H9 (cell line): ENCODE results near the gene DIAPH2. TPM values are rescaled to one million over a fixed set of nuclear protein-coding genes. Genes with fewer than 3 reads are reported as not detected.

Experiments used
- DNase-seq: peaks from one replicate; pipeline ENCODE4 v3.0.0-alpha.2; 2017
- H2AFZ ChIP-seq: one replicate; pipeline ENCODE4 v1.6.1; 2013; ENCODE audit warnings: mild to moderate bottlenecking, low read length, control low read depth, moderate library complexity
- H2AK5ac ChIP-seq: 2 replicates; pipeline ENCODE4 v1.6.1; 2013; ENCODE audit warnings: low read length, control low read depth, mixed read lengths; ENCODE audit not compliant: insufficient read length
- H2BK120ac ChIP-seq: one replicate; pipeline ENCODE4 v1.6.1; 2013; ENCODE audit warnings: low read depth, mild to moderate bottlenecking, low read length, control low read depth, inconsistent platforms; ENCODE audit not compliant: poor library complexity, severe bottlenecking
- H2BK12ac ChIP-seq: 2 replicates; pipeline ENCODE4 v1.6.1; 2013; ENCODE audit warnings: low read length, control low read depth, mixed read lengths, low read depth; ENCODE audit not compliant: insufficient read length
- H2BK15ac ChIP-seq: 2 replicates; pipeline ENCODE4 v1.6.1; 2013; ENCODE audit warnings: low read depth, low read length, control low read depth
- H2BK20ac ChIP-seq: one replicate; pipeline ENCODE4 v1.6.1; 2013; ENCODE audit warnings: low read depth, mild to moderate bottlenecking, low read length, control low read depth, inconsistent platforms; ENCODE audit not compliant: poor library complexity, severe bottlenecking
- H2BK5ac ChIP-seq: 2 replicates; pipeline ENCODE4 v1.6.1; 2013; ENCODE audit warnings: low read length, control low read depth, mixed read lengths; ENCODE audit not compliant: insufficient read length
- H3K14ac ChIP-seq: 2 replicates; pipeline ENCODE4 v1.6.1; 2013; ENCODE audit warnings: low read length, control low read depth; ENCODE audit not compliant: insufficient read depth
- H3K18ac ChIP-seq: 2 replicates; pipeline ENCODE4 v1.6.1; 2013; ENCODE audit warnings: low read depth, mild to moderate bottlenecking, mixed read lengths, low read length, control low read depth; ENCODE audit not compliant: insufficient read length
- H3K23ac ChIP-seq: 2 replicates; pipeline ENCODE4 v1.6.1; 2013; ENCODE audit warnings: low read length, control low read depth, mixed read lengths, low read depth; ENCODE audit not compliant: insufficient read length
- H3K23me2 ChIP-seq: 2 replicates; pipeline ENCODE4 v1.6.1; 2013; ENCODE audit warnings: low read depth, mild to moderate bottlenecking, mixed read lengths, low read length, control low read depth; ENCODE audit not compliant: insufficient read length, poor library complexity, severe bottlenecking
- H3K27ac ChIP-seq: 2 replicates; pipeline ENCODE4 v1.5.1; 2013; ENCODE audit warnings: low read length, control low read depth, mixed read lengths, low read depth; ENCODE audit not compliant: insufficient read length
- H3K27me3 ChIP-seq: 2 replicates; pipeline ENCODE4 v1.6.1; 2013; ENCODE audit warnings: low read length, control low read depth, inconsistent platforms; ENCODE audit not compliant: insufficient read depth
- H3K4ac ChIP-seq: 2 replicates; pipeline ENCODE4 v1.6.1; 2013; ENCODE audit warnings: low read depth, mild to moderate bottlenecking, control low read depth, inconsistent platforms, low read length, moderate library complexity
- H3K4me1 ChIP-seq: 2 replicates; pipeline ENCODE4 v1.6.1; 2013; ENCODE audit warnings: low read length, control low read depth, inconsistent platforms; ENCODE audit not compliant: insufficient read depth
- H3K4me2 ChIP-seq: 2 replicates; pipeline ENCODE4 v1.6.1; 2013; ENCODE audit warnings: low read length, control low read depth, mixed read lengths; ENCODE audit not compliant: insufficient read length, insufficient read depth
- H3K56ac ChIP-seq: 2 replicates; pipeline ENCODE4 v1.6.1; 2013; ENCODE audit warnings: low read depth, mild to moderate bottlenecking, mixed read lengths, low read length, control low read depth; ENCODE audit not compliant: insufficient read length
- H3K79me1 ChIP-seq: 2 replicates; pipeline ENCODE4 v1.6.1; 2013; ENCODE audit warnings: low read depth, mild to moderate bottlenecking, moderate library complexity, low read length, control low read depth, inconsistent platforms; ENCODE audit not compliant: insufficient read depth, poor library complexity, severe bottlenecking
- H3K79me2 ChIP-seq: 2 replicates; pipeline ENCODE4 v1.6.1; 2013; ENCODE audit warnings: low read length, control low read depth, inconsistent platforms; ENCODE audit not compliant: insufficient read depth
- H3K9ac ChIP-seq: 2 replicates; pipeline ENCODE4 v1.6.1; 2013; ENCODE audit warnings: low read length, control low read depth, mixed read lengths; ENCODE audit not compliant: insufficient read length; ENCODE audit errors: extremely low read depth
- H3K9me3 ChIP-seq: one replicate; pipeline ENCODE4 v1.6.1; 2013; ENCODE audit warnings: low read depth, low read length, inconsistent platforms; ENCODE audit not compliant: control insufficient read depth
- H3T11ph ChIP-seq: one replicate; pipeline ENCODE4 v1.6.1; 2013; ENCODE audit warnings: mild to moderate bottlenecking, low read length, control low read depth, inconsistent platforms
- H4K20me1 ChIP-seq: one replicate; pipeline ENCODE4 v1.6.1; 2013; ENCODE audit not compliant: control insufficient read depth, insufficient read length, insufficient read depth
- H4K5ac ChIP-seq: 2 replicates; pipeline ENCODE4 v1.6.1; 2013; ENCODE audit warnings: low read depth, mild to moderate bottlenecking, mixed read lengths, low read length, control low read depth; ENCODE audit not compliant: insufficient read length
- H4K8ac ChIP-seq: replicated peaks from 2 replicates; pipeline ENCODE4 v1.6.1; 2013; ENCODE audit warnings: low read length, control low read depth, mixed read lengths, low read depth; ENCODE audit not compliant: insufficient read length
- H4K91ac ChIP-seq: 2 replicates; pipeline ENCODE4 v1.6.1; 2013; ENCODE audit warnings: low read depth, mild to moderate bottlenecking, moderate library complexity, mixed read lengths, low read length, control low read depth; ENCODE audit not compliant: insufficient read length
- H3K27ac Mint-ChIP-seq, 3 experiments: 2 replicates in 2 of 3; 3 replicates in 1 of 3; pipeline ENCODE4 v1.8.0; 2020 to 2021; ENCODE audit warnings: mixed read lengths in 3 of 3, mild to moderate bottlenecking in 1 of 3, moderate library complexity in 1 of 3
- H3K27me3 Mint-ChIP-seq: 2 replicates; pipeline ENCODE4 v1.8.0; 2021; ENCODE audit warnings: low read depth, mild to moderate bottlenecking, moderate library complexity, mixed read lengths
- H3K36me3 Mint-ChIP-seq, 3 experiments: 2 replicates in 2 of 3; 3 replicates in 1 of 3; pipeline ENCODE4 v1.8.0; 2020 to 2021; ENCODE audit warnings: low read depth in 3 of 3, mixed read lengths in 3 of 3; ENCODE audit not compliant: insufficient read depth in 1 of 3
- H3K4me1 Mint-ChIP-seq, 2 experiments: 2 replicates each; pipeline ENCODE4 v1.8.0; 2020; ENCODE audit warnings: mixed read lengths in 2 of 2
- H3K4me3 Mint-ChIP-seq, 2 experiments: 2 replicates in 1 of 2; 3 replicates in 1 of 2; pipeline ENCODE4 v1.8.0; 2020 to 2021; ENCODE audit warnings: mild to moderate bottlenecking in 2 of 2, mixed read lengths in 2 of 2, moderate library complexity in 1 of 2
- H3K9me3 Mint-ChIP-seq, 2 experiments: 2 replicates in 1 of 2; 3 replicates in 1 of 2; pipeline ENCODE4 v1.8.0; 2020; ENCODE audit warnings: mild to moderate bottlenecking in 2 of 2, mixed read lengths in 2 of 2, moderate library complexity in 1 of 2
- WGBS: extraction: QIAGEN DNeasy Blood & Tissue Kit; methylation state at CpG from one replicate; pipeline ENCODE4 v1.1.7; 2013; ENCODE audit warnings: missing lambda C conversion rate, low lambda C conversion rate, mixed read lengths; ENCODE audit not compliant: insufficient read length; ENCODE audit errors: extremely low coverage; 5-methylcytosine and 5-hydroxymethylcytosine counted together
- total RNA-seq: library from RNA; stranded (reverse); gene quantifications from 2 replicates; pipeline ENCODE4 v1.2.1, GENCODE V29; 2021
- TF ChIP-seq, protein P1 (sequence below): fragments of 200-600 bp; sonication (generic); conservative IDR thresholded peaks from 3 replicates; pipeline ENCODE4 v1.8.0; 2021; ENCODE audit warnings: antibody characterized with exemption, mild to moderate bottlenecking

Gene DIAPH2
- total RNA-seq, 1 experiment from 2014 or later = 45.4 TPM

DNA sequence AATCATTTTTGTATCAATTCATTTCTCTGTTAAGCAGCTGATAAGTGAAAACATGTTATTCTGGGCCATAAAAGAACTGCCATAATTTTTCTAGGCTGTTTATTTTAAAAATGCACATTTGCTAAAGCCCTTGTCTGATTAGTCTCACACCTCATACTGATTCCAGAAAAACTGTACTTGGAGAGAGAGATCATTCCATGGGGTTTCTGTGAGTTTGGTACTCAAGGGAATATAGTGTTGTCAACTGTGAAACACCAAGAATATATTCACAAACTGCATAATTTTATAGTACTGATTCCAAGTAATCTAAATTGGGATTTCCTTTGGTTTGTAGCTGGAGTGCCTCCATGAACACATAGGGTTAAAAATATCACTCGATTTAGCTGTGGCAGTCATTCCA, 746.6 kb downstream of the DIAPH2 start:
- Histone ChIP-seq H2BK20ac (no peak overlapping the region), H2BK5ac (no peak overlapping the region), H2AFZ (no peak overlapping the region), H4K20me1 (no peaks in the 10 kb centered on the region), H3K56ac (no peak overlapping the region), H3K79me1 (peaks cover 3% of the 10 kb centered on the region), H3K23me2 (no peaks in the 10 kb centered on the region), H4K91ac (no peak overlapping the region), H3K27me3 (no peaks in the 10 kb centered on the region), H3K4me2 (no peak overlapping the region), H3K14ac (no peak overlapping the region), H3K4ac (no peak overlapping the region), H2BK12ac (no peak overlapping the region), H2BK15ac (no peak overlapping the region), H3K9ac (no peak overlapping the region), H3K79me2 (no peaks in the 10 kb centered on the region), H3K9me3 (no peaks in the 10 kb centered on the region), H3K23ac (no peak overlapping the region), H2BK120ac (no peak overlapping the region), H3K27ac (no peak overlapping the region), H3K4me1 (no peaks in the 10 kb centered on the region), H4K5ac (no peak overlapping the region), H3T11ph (no peak overlapping the region), H4K8ac (no peak overlapping the region), H3K18ac (no peak overlapping the region), H2AK5ac (no peak overlapping the region)
- TF ChIP-seq, protein P1, sequence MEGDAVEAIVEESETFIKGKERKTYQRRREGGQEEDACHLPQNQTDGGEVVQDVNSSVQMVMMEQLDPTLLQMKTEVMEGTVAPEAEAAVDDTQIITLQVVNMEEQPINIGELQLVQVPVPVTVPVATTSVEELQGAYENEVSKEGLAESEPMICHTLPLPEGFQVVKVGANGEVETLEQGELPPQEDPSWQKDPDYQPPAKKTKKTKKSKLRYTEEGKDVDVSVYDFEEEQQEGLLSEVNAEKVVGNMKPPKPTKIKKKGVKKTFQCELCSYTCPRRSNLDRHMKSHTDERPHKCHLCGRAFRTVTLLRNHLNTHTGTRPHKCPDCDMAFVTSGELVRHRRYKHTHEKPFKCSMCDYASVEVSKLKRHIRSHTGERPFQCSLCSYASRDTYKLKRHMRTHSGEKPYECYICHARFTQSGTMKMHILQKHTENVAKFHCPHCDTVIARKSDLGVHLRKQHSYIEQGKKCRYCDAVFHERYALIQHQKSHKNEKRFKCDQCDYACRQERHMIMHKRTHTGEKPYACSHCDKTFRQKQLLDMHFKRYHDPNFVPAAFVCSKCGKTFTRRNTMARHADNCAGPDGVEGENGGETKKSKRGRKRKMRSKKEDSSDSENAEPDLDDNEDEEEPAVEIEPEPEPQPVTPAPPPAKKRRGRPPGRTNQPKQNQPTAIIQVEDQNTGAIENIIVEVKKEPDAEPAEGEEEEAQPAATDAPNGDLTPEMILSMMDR = no peak
- Mint-ChIP-seq H3K27me3 (no peaks in the 10 kb centered on the region), H3K36me3 (peaks cover 8 to 80% (median 72%) of the 10 kb centered on the region in 3 experiments), H3K9me3 (no peaks in the 10 kb centered on the region), H3K4me3 (no peak overlapping the region), H3K4me1 (peaks cover 0 to 11% of the 10 kb centered on the region in 2 experiments; a peak in 2 of 4 replicates), H3K27ac (peak overlapping the region in 1 of 3 experiments; percentile 11; a peak in 1 of 7 replicates)
- no CpG with 5 or more reads among the region's 1 CpG for WGBS
- no peak for DNase-seq
